HepG2 (cell line): ENCODE measurements around the gene MIA2. TPM values are rescaled to one million over a fixed set of nuclear protein-coding genes. Genes with fewer than 3 reads are reported as not detected.

Experiments
- ARNTL ChIP-seq: sonication (generic); formaldehyde crosslinking; IDR thresholded peaks from 2 replicates; pipeline ENCODE4 v1.4.0; 2020; ENCODE audit warnings: mild to moderate bottlenecking, missing genetic modification reagents
- HNRNPLL ChIP-seq: fragments of 200-400 bp; formaldehyde crosslinking; IDR thresholded peaks from 2 replicates; pipeline ENCODE4 v1.6.1; 2017; ENCODE audit warnings: mild to moderate bottlenecking, low read depth, low read length; ENCODE audit not compliant: poor library complexity, severe bottlenecking
- NCOA1 ChIP-seq: sonication (generic); formaldehyde crosslinking; IDR thresholded peaks from 2 replicates; pipeline ENCODE4 v1.9.0; 2021; ENCODE audit warnings: missing genetic modification reagents
- NONO ChIP-seq, 2 experiments: fragments of 450-650 bp in 1 of 2; sonication (generic) in 1 of 2; formaldehyde crosslinking in 1 of 2; IDR thresholded peaks in 1 of 2; conservative IDR thresholded peaks in 1 of 2; 2 replicates each; pipeline versions ENCODE4 v1.6.1 to v1.8.0; 2017 to 2022; ENCODE audit warnings: mild to moderate bottlenecking in 1 of 2, missing genetic modification reagents in 1 of 2, moderate library complexity in 1 of 2
- TARDBP ChIP-seq: sonication (generic); formaldehyde crosslinking; IDR thresholded peaks from 2 replicates; pipeline ENCODE4 v1.8.0; 2022; ENCODE audit warnings: mild to moderate bottlenecking, missing genetic modification reagents
- TOPORS ChIP-seq: sonication (generic); formaldehyde crosslinking; IDR thresholded peaks from 2 replicates; pipeline ENCODE4 v1.8.0; 2023; ENCODE audit warnings: mild to moderate bottlenecking, missing genetic modification reagents
- WIZ ChIP-seq: sonication (generic); formaldehyde crosslinking; IDR thresholded peaks from 2 replicates; pipeline ENCODE4 v1.5.1; 2020; ENCODE audit warnings: mild to moderate bottlenecking, missing genetic modification reagents
- ZBTB1 ChIP-seq: sonication (generic); formaldehyde crosslinking; IDR thresholded peaks from 2 replicates; pipeline ENCODE4 v1.4.0; 2020; ENCODE audit warnings: missing genetic modification reagents, borderline replicate concordance
- ZSCAN20 ChIP-seq: sonication (generic); formaldehyde crosslinking; IDR thresholded peaks from 2 replicates; pipeline ENCODE4 v1.4.0; 2020; ENCODE audit warnings: missing genetic modification reagents, mild to moderate bottlenecking, borderline replicate concordance
- polyA plus RNA-seq, 8 experiments: library from polyadenylated mRNA; depleted of rRNA in 3 of 8; stranded (reverse) in 7 of 8; unstranded in 1 of 8; fragments of >200 nt; fragmentation: Illumina TruSeq in 4 of 8; extraction: Trizol in 4 of 8; gene quantifications; 2 replicates each; pipeline versions ENCODE4 v1.2.1 to v1.2.3, GENCODE V29; 2011 to 2016; ENCODE audit warnings: low read depth in 4 of 8, missing spikeins in 1 of 8, mixed read lengths in 1 of 8; ENCODE audit not compliant: insufficient read depth in 1 of 8
- total RNA-seq, 5 experiments: library from RNA; depleted of rRNA; stranded (reverse); fragments of >200 nt; fragmentation: Illumina TruSeq; extraction: Trizol; gene quantifications; 2 replicates each; pipeline ENCODE4 v1.2.3, GENCODE V29; 2016; ENCODE audit warnings: low read depth in 1 of 5
- TF ChIP-seq, protein P1 (sequence below): sonication (generic); formaldehyde crosslinking; IDR thresholded peaks from 2 replicates; pipeline ENCODE4 v1.4.0; 2020; ENCODE audit warnings: missing genetic modification reagents, mild to moderate bottlenecking, borderline replicate concordance
- TF ChIP-seq, protein P2 (sequence below): sonication (generic); formaldehyde crosslinking; IDR thresholded peaks from 2 replicates; pipeline ENCODE4 v1.8.1; 2023; ENCODE audit warnings: mild to moderate bottlenecking, missing genetic modification reagents
- TF ChIP-seq, protein P3 (sequence below): sonication (generic); formaldehyde crosslinking; IDR thresholded peaks from 2 replicates; pipeline ENCODE4 v1.8.0; 2022; ENCODE audit warnings: missing genetic modification reagents, mild to moderate bottlenecking, inconsistent platforms, borderline replicate concordance

MIA2 gene
- total and polyA plus RNA-seq, 2 of the 13 experiments (the other 11 are each of a cell fraction or from before 2014, with no cell fraction given) = 134 to 158 TPM

DNA sequence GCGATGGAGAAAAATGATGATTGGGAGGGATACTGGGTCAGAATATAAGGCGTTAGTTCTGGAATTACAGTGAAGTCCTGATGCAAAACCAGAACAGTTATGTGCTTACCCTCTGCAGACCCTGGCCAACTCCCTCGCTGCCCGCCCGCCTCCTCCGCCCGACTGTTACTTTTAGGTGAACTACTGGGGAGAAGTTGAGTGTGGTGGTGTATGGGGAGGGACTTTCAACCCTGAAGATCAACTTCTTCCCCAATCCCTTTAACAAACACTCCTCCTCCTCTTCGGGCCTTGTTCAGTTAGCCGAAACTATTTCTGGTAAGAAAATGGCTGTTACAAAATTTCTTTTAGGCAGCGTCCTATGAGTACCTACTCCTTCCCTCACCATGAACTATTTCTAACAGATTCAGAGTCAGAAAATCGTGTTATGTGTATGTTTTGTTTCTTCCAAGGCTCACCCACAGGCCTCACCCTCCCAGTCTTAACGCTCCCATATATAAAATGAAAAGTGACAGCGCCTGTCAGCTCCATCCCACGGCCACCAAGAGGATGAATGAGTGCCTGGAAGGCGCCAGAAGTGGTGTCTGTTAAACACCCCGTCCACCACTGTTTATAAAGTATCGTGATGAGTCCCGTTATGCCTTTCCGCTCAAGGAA, 197.2 kb downstream of the MIA2 start (continued):
- TF ChIP-seq, protein P1, sequence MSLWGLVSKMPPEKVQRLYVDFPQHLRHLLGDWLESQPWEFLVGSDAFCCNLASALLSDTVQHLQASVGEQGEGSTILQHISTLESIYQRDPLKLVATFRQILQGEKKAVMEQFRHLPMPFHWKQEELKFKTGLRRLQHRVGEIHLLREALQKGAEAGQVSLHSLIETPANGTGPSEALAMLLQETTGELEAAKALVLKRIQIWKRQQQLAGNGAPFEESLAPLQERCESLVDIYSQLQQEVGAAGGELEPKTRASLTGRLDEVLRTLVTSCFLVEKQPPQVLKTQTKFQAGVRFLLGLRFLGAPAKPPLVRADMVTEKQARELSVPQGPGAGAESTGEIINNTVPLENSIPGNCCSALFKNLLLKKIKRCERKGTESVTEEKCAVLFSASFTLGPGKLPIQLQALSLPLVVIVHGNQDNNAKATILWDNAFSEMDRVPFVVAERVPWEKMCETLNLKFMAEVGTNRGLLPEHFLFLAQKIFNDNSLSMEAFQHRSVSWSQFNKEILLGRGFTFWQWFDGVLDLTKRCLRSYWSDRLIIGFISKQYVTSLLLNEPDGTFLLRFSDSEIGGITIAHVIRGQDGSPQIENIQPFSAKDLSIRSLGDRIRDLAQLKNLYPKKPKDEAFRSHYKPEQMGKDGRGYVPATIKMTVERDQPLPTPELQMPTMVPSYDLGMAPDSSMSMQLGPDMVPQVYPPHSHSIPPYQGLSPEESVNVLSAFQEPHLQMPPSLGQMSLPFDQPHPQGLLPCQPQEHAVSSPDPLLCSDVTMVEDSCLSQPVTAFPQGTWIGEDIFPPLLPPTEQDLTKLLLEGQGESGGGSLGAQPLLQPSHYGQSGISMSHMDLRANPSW (CRISPR knock-in tag) = 0 out of 2 replicates have a peak, but pooled peaks have one; percentile 43
- TF ChIP-seq NONO (IDR thresholded peaks at IDR 0.05) (no peak), NONO (CRISPR knock-in tag; conservative IDR thresholded peaks at IDR 0.05) (peak; percentile 48; the same call in 1 of the 2 replicates), TOPORS (CRISPR knock-in tag) (peak; percentile 28; the same call in 1 of the 2 replicates), ZSCAN20 (no peak), NCOA1 (CRISPR knock-in tag) (peak; percentile 17; the same call in 1 of the 2 replicates), ARNTL (0 out of 2 replicates have a peak, but pooled peaks have one; percentile 49), ZBTB1 (CRISPR knock-in tag) (peak; percentile 8; the same call in 1 of the 2 replicates), HNRNPLL (no peak), TARDBP (CRISPR knock-in tag) (peak; percentile 31; the same call in 1 of the 2 replicates), WIZ (CRISPR knock-in tag) (no peak; the same call in 1 of the 2 replicates)
- TF ChIP-seq, protein P2, sequence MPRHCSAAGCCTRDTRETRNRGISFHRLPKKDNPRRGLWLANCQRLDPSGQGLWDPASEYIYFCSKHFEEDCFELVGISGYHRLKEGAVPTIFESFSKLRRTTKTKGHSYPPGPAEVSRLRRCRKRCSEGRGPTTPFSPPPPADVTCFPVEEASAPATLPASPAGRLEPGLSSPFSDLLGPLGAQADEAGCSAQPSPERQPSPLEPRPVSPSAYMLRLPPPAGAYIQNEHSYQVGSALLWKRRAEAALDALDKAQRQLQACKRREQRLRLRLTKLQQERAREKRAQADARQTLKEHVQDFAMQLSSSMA (CRISPR knock-in tag) = peak; percentile 79; the same call in 1 of the 2 replicates
- TF ChIP-seq, protein P3, sequence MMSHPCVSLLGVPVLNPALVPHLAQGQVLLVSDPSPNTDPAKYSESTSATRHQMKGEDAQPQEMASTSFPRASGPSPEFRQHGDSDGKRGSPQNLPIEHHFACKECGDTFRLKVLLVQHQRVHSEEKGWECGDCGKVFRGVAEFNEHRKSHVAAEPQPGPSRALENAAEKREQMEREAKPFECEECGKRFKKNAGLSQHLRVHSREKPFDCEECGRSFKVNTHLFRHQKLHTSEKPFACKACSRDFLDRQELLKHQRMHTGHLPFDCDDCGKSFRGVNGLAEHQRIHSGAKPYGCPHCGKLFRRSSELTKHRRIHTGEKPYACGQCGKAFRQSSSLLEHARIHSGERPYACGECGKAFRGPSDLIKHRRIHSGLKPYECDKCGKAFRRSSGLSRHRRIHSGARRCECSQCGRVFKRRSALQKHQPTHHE (CRISPR knock-in tag) = 0 out of 2 replicates have a peak, but pooled peaks have one; percentile 6
